HepG2 (cell line): Measurements from ENCODE around the gene BRINP1. TPM values are rescaled to one million over a fixed set of nuclear protein-coding genes. Genes with fewer than 3 reads are reported as not detected.

Experiments used
- ATAC-seq: fragments of 200-7000 bp; cut with Tn5 transposase; 3 replicates; pipeline ENCODE4 v1.9.1; 2020; ENCODE audit warnings: mild to moderate bottlenecking, moderate library complexity
- BruUV-seq: library from RNA; stranded (reverse); fragments of 400-500 nt; replicated peaks from 2 replicates; lab custom pipeline; 2021; lab: Mats Ljungman, UMichigan
- CTCF ChIA-PET: fragments of 300-600 bp; formaldehyde crosslinking; extraction: SDS; loops from one replicate; lab custom pipeline; 2021; ENCODE audit warnings: low total read pairs, inconsistent platforms, low intra/inter-chr PET ratio; lab: Yijun Ruan, JAX
- POLR2A ChIA-PET: fragments of 350-600 bp; sonication (Branson Sonifier 250); formaldehyde crosslinking; loops from one replicate; lab custom pipeline; 2020; ENCODE audit warnings: antibody characterized with exemption, inconsistent platforms; lab: Yijun Ruan, JAX
- DNase-seq: peaks from one replicate; pipeline ENCODE4 v3.0.0-alpha.2; 2015; ENCODE audit warnings: low spot score
- FAIRE-seq: peaks from 3 replicates; lab custom pipeline; 2011; peaks lifted over from hg19 to GRCh38; lab: Jason Lieb, UNC
- H2AFZ ChIP-seq: one replicate; pipeline ENCODE4 v1.6.1; 2011; ENCODE audit warnings: low read length, inconsistent platforms
- H3K27ac ChIP-seq: fragments of 300-600 bp; 3 replicates; pipeline ENCODE4 v1.8.0; 2011; ENCODE audit warnings: mixed run types, mild to moderate bottlenecking, mixed read lengths, low read length, inconsistent platforms; ENCODE audit not compliant: insufficient read depth; ENCODE audit errors: extremely low read length
- H3K27me3 ChIP-seq, 2 experiments: fragments of 200-600 bp in 1 of 2; 2 replicates in 1 of 2; 3 replicates in 1 of 2; pipeline versions ENCODE4 v1.6.0 to v1.8.0; 2011; ENCODE audit warnings: low read length in 2 of 2, mild to moderate bottlenecking in 2 of 2, moderate library complexity in 2 of 2, inconsistent platforms in 1 of 2; ENCODE audit not compliant: insufficient read depth in 2 of 2, control insufficient read depth in 1 of 2
- H3K36me3 ChIP-seq, 2 experiments: fragments of 200-600 bp in 1 of 2; replicated peaks in 1 of 2; 2 replicates in 1 of 2; 3 replicates in 1 of 2; pipeline versions ENCODE4 v1.5.1 to v1.8.0; 2011; ENCODE audit warnings: low read length in 2 of 2, inconsistent platforms in 1 of 2; ENCODE audit not compliant: insufficient read depth in 2 of 2, control insufficient read depth in 1 of 2
- H3K4me1 ChIP-seq: 2 replicates; pipeline ENCODE4 v1.5.1; 2012; ENCODE audit warnings: low read length, inconsistent platforms; ENCODE audit not compliant: insufficient read depth
- H3K4me2 ChIP-seq: 2 replicates; pipeline ENCODE4 v1.6.0; 2011; ENCODE audit warnings: low read depth, low read length, inconsistent platforms
- H3K4me3 ChIP-seq, 3 experiments: fragments of 200-600 bp in 1 of 3; sonication (generic), shearing (Covaris generic) in 1 of 3; replicated peaks in 1 of 3; 2 replicates each; pipeline ENCODE4 v1.5.1; 2011 to 2016; ENCODE audit warnings: low read length in 3 of 3, inconsistent platforms in 2 of 3, low read depth in 2 of 3, mild to moderate bottlenecking in 2 of 3, control low read depth in 1 of 3, mixed read lengths in 1 of 3; ENCODE audit not compliant: insufficient read depth in 1 of 3
- H3K79me2 ChIP-seq: one replicate; pipeline ENCODE4 v1.6.1; 2011; ENCODE audit warnings: low read length, inconsistent platforms; ENCODE audit not compliant: insufficient read depth
- H3K9ac ChIP-seq: 2 replicates; pipeline ENCODE4 v1.6.0; 2011; ENCODE audit warnings: mild to moderate bottlenecking, low read depth, low read length, inconsistent platforms; ENCODE audit not compliant: insufficient read depth
- H3K9me3 ChIP-seq: 2 replicates; pipeline ENCODE4 v1.5.1; 2012; ENCODE audit warnings: mild to moderate bottlenecking, low read length
- H4K20me1 ChIP-seq: 2 replicates; pipeline ENCODE4 v1.6.0; 2011; ENCODE audit warnings: inconsistent platforms, mild to moderate bottlenecking, low read length, moderate library complexity; ENCODE audit not compliant: insufficient read depth
- ATAD3A ChIP-seq: sonication (generic); formaldehyde crosslinking; IDR thresholded peaks from 2 replicates; pipeline ENCODE4 v1.4.0; 2020; ENCODE audit warnings: missing genetic modification reagents
- ELF1 ChIP-seq: sonication (generic); formaldehyde crosslinking; IDR thresholded peaks from 2 replicates; pipeline ENCODE4 v1.4.0; 2020; ENCODE audit warnings: missing genetic modification reagents
- FOXP1 ChIP-seq, 2 experiments: fragments of 450-650 bp in 1 of 2; IDR thresholded peaks; 2 replicates each; pipeline ENCODE4 v1.6.1; 2017 to 2018; ENCODE audit warnings: antibody characterized with exemption in 1 of 2
- JUNB ChIP-seq: sonication (generic); formaldehyde crosslinking; IDR thresholded peaks from 2 replicates; pipeline ENCODE4 v1.8.0; 2022; ENCODE audit warnings: missing genetic modification reagents, mild to moderate bottlenecking, borderline replicate concordance
- NFIB ChIP-seq: sonication (generic); formaldehyde crosslinking; IDR thresholded peaks from 2 replicates; pipeline ENCODE4 v1.9.0; 2021; ENCODE audit warnings: missing genetic modification reagents, mild to moderate bottlenecking, borderline replicate concordance
- PAWR ChIP-seq: sonication (generic); formaldehyde crosslinking; IDR thresholded peaks from 2 replicates; pipeline ENCODE4 v1.4.0; 2020; ENCODE audit warnings: missing genetic modification reagents, mild to moderate bottlenecking, borderline replicate concordance
- RFXAP ChIP-seq: sonication (generic); formaldehyde crosslinking; IDR thresholded peaks from 2 replicates; pipeline ENCODE4 v1.4.0; 2020; ENCODE audit warnings: missing genetic modification reagents, borderline replicate concordance
- SIX1 ChIP-seq: sonication (generic); formaldehyde crosslinking; IDR thresholded peaks from 2 replicates; pipeline ENCODE4 v1.4.0; 2020; ENCODE audit warnings: missing genetic modification reagents, borderline replicate concordance
- TCF12 ChIP-seq, 2 experiments: fragments of 450-650 bp in 1 of 2; sonication (generic) in 1 of 2; formaldehyde crosslinking in 1 of 2; IDR thresholded peaks; 2 replicates each; pipeline versions ENCODE4 v1.6.1 to v1.8.0; 2017 to 2022; ENCODE audit warnings: antibody characterized with exemption in 1 of 2, mild to moderate bottlenecking in 1 of 2, missing genetic modification reagents in 1 of 2, moderate library complexity in 1 of 2
- TEAD2 ChIP-seq: sonication (generic); formaldehyde crosslinking; IDR thresholded peaks from 2 replicates; pipeline ENCODE4 v1.9.0; 2021; ENCODE audit warnings: missing genetic modification reagents
- ZFP36L1 ChIP-seq: sonication (generic); formaldehyde crosslinking; IDR thresholded peaks from 2 replicates; pipeline ENCODE4 v1.8.0; 2022; ENCODE audit warnings: mild to moderate bottlenecking, missing genetic modification reagents, moderate library complexity
- ZNF235 ChIP-seq: sonication (generic); formaldehyde crosslinking; IDR thresholded peaks from 2 replicates; pipeline ENCODE4 v1.8.1; 2023; ENCODE audit warnings: mild to moderate bottlenecking, missing genetic modification reagents, borderline replicate concordance
- ZNF260 ChIP-seq: sonication (generic); formaldehyde crosslinking; IDR thresholded peaks from 2 replicates; pipeline ENCODE4 v1.4.0; 2020; ENCODE audit warnings: missing genetic modification reagents, low read depth, mild to moderate bottlenecking, borderline replicate concordance
- ZNF747 ChIP-seq: sonication (generic); formaldehyde crosslinking; IDR thresholded peaks from 2 replicates; pipeline ENCODE4 v1.8.1; 2023; ENCODE audit warnings: missing genetic modification reagents, mild to moderate bottlenecking, borderline replicate concordance
- WGBS: methylation state at CpG from one replicate; pipeline ENCODE4 v1.1.6; 2017; ENCODE audit warnings: low lambda C conversion rate; 5-methylcytosine and 5-hydroxymethylcytosine counted together
- in situ Hi-C: cut with HindIII; loops from 2 replicates; pipeline ENCODE4 v1.10.0; 2017; ENCODE audit warnings: low pct_unique_long_range_greater_than_20kb; ENCODE audit not compliant: extremely low pct_ligation_motif_present
- intact Hi-C: fragments of 100-400 bp; cut with micrococcal nuclease; formaldehyde crosslinking; loops from one replicate; pipeline ENCODE4 v1.10.0; 2022; ENCODE audit not compliant: unreplicated experiment
- polyA plus RNA-seq, 8 experiments: library from polyadenylated mRNA; depleted of rRNA in 3 of 8; stranded (reverse) in 7 of 8; unstranded in 1 of 8; fragments of >200 nt; fragmentation: Illumina TruSeq in 4 of 8; extraction: Trizol in 4 of 8; gene quantifications; 2 replicates each; pipeline versions ENCODE4 v1.2.1 to v1.2.3, GENCODE V29; 2011 to 2016; ENCODE audit warnings: low read depth in 4 of 8, missing spikeins in 1 of 8, mixed read lengths in 1 of 8; ENCODE audit not compliant: insufficient read depth in 1 of 8
- total RNA-seq, 5 experiments: library from RNA; depleted of rRNA; stranded (reverse); fragments of >200 nt; fragmentation: Illumina TruSeq; extraction: Trizol; gene quantifications; 2 replicates each; pipeline ENCODE4 v1.2.3, GENCODE V29; 2016; ENCODE audit warnings: low read depth in 1 of 5
- TF ChIP-seq, protein P1 (sequence below): sonication (generic); formaldehyde crosslinking; IDR thresholded peaks from 2 replicates; pipeline ENCODE4 v1.8.0; 2022; ENCODE audit warnings: missing genetic modification reagents, mild to moderate bottlenecking, moderate library complexity, borderline replicate concordance

Gene BRINP1
- total and polyA plus RNA-seq, 2 of the 13 experiments (the other 11 are each of a cell fraction or from before 2014, with no cell fraction given) = not detected

GRCh38 chr9:119216651-119217331 lies 152.4 kb downstream of the BRINP1 start:
- BruUV-seq = no TSS peak
- ChIA-PET POLR2A (no interaction called here), CTCF (no interaction called here)
- Histone ChIP-seq H3K79me2 (no peaks in the 10 kb centered on the region), H3K27ac (no peak overlapping the region), H3K36me3 (no peaks in the 10 kb centered on the region), H3K4me2 (no peak overlapping the region), H4K20me1 (no peaks in the 10 kb centered on the region), H3K4me1 (no peaks in the 10 kb centered on the region), H3K9me3 (peaks cover 8% of the 10 kb centered on the region), H3K9ac (no peak overlapping the region), H3K4me3 (no peak overlapping the region), H3K27me3 (no peaks in the 10 kb centered on the region), H2AFZ (no peak overlapping the region)
- ATAC-seq = no peak
- in situ Hi-C loops = no loop called here
- no peak for DNase-seq
- no peak for TF ChIP-seq ELF1 (CRISPR knock-in tag)
- no peak for TF ChIP-seq SIX1 (CRISPR knock-in tag)
- TF ChIP-seq, protein P1, sequence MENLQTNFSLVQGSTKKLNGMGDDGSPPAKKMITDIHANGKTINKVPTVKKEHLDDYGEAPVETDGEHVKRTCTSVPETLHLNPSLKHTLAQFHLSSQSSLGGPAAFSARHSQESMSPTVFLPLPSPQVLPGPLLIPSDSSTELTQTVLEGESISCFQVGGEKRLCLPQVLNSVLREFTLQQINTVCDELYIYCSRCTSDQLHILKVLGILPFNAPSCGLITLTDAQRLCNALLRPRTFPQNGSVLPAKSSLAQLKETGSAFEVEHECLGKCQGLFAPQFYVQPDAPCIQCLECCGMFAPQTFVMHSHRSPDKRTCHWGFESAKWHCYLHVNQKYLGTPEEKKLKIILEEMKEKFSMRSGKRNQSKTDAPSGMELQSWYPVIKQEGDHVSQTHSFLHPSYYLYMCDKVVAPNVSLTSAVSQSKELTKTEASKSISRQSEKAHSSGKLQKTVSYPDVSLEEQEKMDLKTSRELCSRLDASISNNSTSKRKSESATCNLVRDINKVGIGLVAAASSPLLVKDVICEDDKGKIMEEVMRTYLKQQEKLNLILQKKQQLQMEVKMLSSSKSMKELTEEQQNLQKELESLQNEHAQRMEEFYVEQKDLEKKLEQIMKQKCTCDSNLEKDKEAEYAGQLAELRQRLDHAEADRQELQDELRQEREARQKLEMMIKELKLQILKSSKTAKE (CRISPR knock-in tag) = no peak
- TF ChIP-seq JUNB (CRISPR knock-in tag) = no peak
- intact Hi-C loops = no loop called here
- no peak for FAIRE-seq
- 3% methylated on average over 8 of the region's 8 CpGs for WGBS

DNA sequence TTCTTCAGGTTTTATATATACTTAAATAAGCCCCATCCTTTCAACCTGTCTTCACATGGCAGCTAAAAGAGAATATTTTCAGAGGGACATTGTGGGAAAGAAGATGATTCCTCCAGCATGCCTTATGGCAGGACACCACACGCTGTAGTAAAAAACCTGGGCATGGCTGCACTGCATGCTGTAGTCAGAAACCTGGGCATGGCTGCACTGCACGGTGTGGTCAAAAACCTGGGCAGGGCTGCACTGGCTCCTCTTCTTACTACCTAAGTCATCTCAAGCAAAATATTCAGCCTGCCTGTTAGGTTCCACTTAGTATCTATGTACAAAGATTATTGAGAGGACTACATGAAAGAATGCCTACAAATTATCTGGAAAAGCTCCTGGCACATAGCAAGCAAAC lies 153.6 kb downstream of the BRINP1 start:
- H2AFZ ChIP-seq = no peak overlapping the region
- no peaks in the 10 kb centered on the region for H3K36me3 ChIP-seq
- CTCF ChIA-PET = no interaction called here
- in situ Hi-C loops = no loop called here
- H3K4me1 ChIP-seq = no peaks in the 10 kb centered on the region
- TF ChIP-seq RFXAP (CRISPR knock-in tag) = no peak
- TF ChIP-seq ZFP36L1 (CRISPR knock-in tag) = no peak
- TF ChIP-seq ZNF747 (CRISPR knock-in tag) = no peak
- no peak for TF ChIP-seq PAWR (CRISPR knock-in tag)
- no peak for TF ChIP-seq FOXP1 (IDR thresholded peaks at IDR 0.05)
- no peak for TF ChIP-seq FOXP1 (CRISPR knock-in tag; IDR thresholded peaks at IDR 0.05)
- TF ChIP-seq TCF12 (IDR thresholded peaks at IDR 0.05) = no peak
- no peak for TF ChIP-seq TCF12 (CRISPR knock-in tag; IDR thresholded peaks at IDR 0.05)
- no peak for TF ChIP-seq ZNF235
- TF ChIP-seq ATAD3A (CRISPR knock-in tag) = no peak
- no peak for TF ChIP-seq ZNF260
- TF ChIP-seq TEAD2 (CRISPR knock-in tag) = no peak
- no peak for TF ChIP-seq NFIB
- TF ChIP-seq, all 625 proteins: peak for 0
- FAIRE-seq = no peak
- no peak for ATAC-seq
- BruUV-seq = no TSS peak
- no peak for DNase-seq
- Histone ChIP-seq H3K79me2 (no peaks in the 10 kb centered on the region), H3K9me3 (peaks cover 12% of the 10 kb centered on the region), H3K27me3 (no peaks in the 10 kb centered on the region), H3K27ac (no peak overlapping the region), H4K20me1 (no peaks in the 10 kb centered on the region), H3K9ac (no peak overlapping the region), H3K4me2 (no peak overlapping the region), H3K4me3 (no peak overlapping the region)
- 6% methylated on average over 2 of the region's 2 CpGs for WGBS
- intact Hi-C loops = no loop called here
- POLR2A ChIA-PET = no interaction called here
